WTC11 (cell line): ENCODE data around the gene CDC25B.

Source experiments
- ATF1 ChIP-seq: sonication (generic); formaldehyde crosslinking; IDR thresholded peaks from 2 replicates; pipeline ENCODE4 v1.8.1; 2023; ENCODE audit warnings: mild to moderate bottlenecking, moderate library complexity, missing genetic modification reagents
- FOXK1 ChIP-seq: sonication (generic); formaldehyde crosslinking; IDR thresholded peaks from 2 replicates; pipeline ENCODE4 v1.8.0; 2022; ENCODE audit warnings: mild to moderate bottlenecking, moderate library complexity, missing genetic modification reagents
- NR2C2 ChIP-seq: sonication (generic); formaldehyde crosslinking; IDR thresholded peaks from 2 replicates; pipeline ENCODE4 v1.8.0; 2022; ENCODE audit warnings: mild to moderate bottlenecking, missing genetic modification reagents
- RORB ChIP-seq: fragments of 250-450 bp; sonication (Bioruptor Pico); IDR thresholded peaks from 2 replicates; pipeline ENCODE4 v1.9.0; 2021; ENCODE audit warnings: mild to moderate bottlenecking
- SP1 ChIP-seq: sonication (generic); formaldehyde crosslinking; conservative IDR thresholded peaks from 2 replicates; pipeline ENCODE4 v1.8.1; 2022; ENCODE audit warnings: missing genetic modification reagents
- TF ChIP-seq, protein P1 (sequence below): sonication (generic); formaldehyde crosslinking; IDR thresholded peaks from 2 replicates; pipeline ENCODE4 v1.8.0; 2022; ENCODE audit warnings: mild to moderate bottlenecking, missing genetic modification reagents
- TF ChIP-seq, protein P2 (sequence below): fragments of 200-600 bp; IDR thresholded peaks from 2 replicates; pipeline ENCODE4 v1.8.0; 2022; ENCODE audit warnings: antibody characterized with exemption
- TF ChIP-seq, protein P3 (sequence below): sonication (generic); formaldehyde crosslinking; IDR thresholded peaks from 2 replicates; pipeline ENCODE4 v1.8.1; 2023; ENCODE audit warnings: mild to moderate bottlenecking, missing genetic modification reagents, moderate library complexity
- TF ChIP-seq, protein P4 (sequence below): sonication (generic); formaldehyde crosslinking; IDR thresholded peaks from 2 replicates; pipeline ENCODE4 v1.8.1; 2022; ENCODE audit warnings: low read depth, missing genetic modification reagents, borderline replicate concordance
- TF ChIP-seq, protein P5 (sequence below): fragments of 250-450 bp; sonication (Bioruptor Pico); IDR thresholded peaks from 2 replicates; pipeline ENCODE4 v1.9.0; 2021; ENCODE audit warnings: moderate library complexity, mild to moderate bottlenecking, inconsistent platforms, borderline replicate concordance
- TF ChIP-seq, protein P6 (sequence below): fragments of 250-450 bp; sonication (Bioruptor Pico); IDR thresholded peaks from 2 replicates; pipeline ENCODE4 v1.9.0; 2021; ENCODE audit warnings: mild to moderate bottlenecking
- TF ChIP-seq, protein P7 (sequence below): sonication (generic); formaldehyde crosslinking; IDR thresholded peaks from 2 replicates; pipeline ENCODE4 v1.8.1; 2022; ENCODE audit warnings: low read depth, mild to moderate bottlenecking, moderate library complexity, missing genetic modification reagents, borderline replicate concordance

DNA sequence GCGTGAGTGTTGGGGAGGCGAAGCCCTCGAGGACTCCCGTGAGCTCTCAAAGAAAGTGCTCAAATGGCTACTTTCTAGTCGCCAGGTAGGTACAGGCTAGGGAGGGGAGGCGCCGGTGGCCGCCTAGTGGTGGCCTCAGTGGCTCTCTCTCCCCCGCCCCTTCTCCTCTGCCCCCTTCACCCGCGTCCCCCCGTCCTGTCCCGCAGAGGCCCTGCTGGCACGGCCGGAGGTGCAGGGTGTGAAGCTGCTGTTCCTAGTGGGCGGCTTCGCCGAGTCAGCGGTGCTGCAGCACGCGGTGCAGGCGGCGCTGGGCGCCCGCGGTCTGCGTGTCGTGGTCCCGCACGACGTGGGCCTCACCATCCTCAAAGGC lies 44.8 kb upstream of the CDC25B start:
- TF ChIP-seq, protein P1, sequence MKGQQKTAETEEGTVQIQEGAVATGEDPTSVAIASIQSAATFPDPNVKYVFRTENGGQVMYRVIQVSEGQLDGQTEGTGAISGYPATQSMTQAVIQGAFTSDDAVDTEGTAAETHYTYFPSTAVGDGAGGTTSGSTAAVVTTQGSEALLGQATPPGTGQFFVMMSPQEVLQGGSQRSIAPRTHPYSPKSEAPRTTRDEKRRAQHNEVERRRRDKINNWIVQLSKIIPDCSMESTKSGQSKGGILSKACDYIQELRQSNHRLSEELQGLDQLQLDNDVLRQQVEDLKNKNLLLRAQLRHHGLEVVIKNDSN (CRISPR knock-in tag) = no peak
- TF ChIP-seq NR2C2 (CRISPR knock-in tag) = no peak
- TF ChIP-seq, protein P2, sequence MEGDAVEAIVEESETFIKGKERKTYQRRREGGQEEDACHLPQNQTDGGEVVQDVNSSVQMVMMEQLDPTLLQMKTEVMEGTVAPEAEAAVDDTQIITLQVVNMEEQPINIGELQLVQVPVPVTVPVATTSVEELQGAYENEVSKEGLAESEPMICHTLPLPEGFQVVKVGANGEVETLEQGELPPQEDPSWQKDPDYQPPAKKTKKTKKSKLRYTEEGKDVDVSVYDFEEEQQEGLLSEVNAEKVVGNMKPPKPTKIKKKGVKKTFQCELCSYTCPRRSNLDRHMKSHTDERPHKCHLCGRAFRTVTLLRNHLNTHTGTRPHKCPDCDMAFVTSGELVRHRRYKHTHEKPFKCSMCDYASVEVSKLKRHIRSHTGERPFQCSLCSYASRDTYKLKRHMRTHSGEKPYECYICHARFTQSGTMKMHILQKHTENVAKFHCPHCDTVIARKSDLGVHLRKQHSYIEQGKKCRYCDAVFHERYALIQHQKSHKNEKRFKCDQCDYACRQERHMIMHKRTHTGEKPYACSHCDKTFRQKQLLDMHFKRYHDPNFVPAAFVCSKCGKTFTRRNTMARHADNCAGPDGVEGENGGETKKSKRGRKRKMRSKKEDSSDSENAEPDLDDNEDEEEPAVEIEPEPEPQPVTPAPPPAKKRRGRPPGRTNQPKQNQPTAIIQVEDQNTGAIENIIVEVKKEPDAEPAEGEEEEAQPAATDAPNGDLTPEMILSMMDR = no peak
- TF ChIP-seq, protein P3, sequence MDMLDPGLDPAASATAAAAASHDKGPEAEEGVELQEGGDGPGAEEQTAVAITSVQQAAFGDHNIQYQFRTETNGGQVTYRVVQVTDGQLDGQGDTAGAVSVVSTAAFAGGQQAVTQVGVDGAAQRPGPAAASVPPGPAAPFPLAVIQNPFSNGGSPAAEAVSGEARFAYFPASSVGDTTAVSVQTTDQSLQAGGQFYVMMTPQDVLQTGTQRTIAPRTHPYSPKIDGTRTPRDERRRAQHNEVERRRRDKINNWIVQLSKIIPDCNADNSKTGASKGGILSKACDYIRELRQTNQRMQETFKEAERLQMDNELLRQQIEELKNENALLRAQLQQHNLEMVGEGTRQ = no peak
- TF ChIP-seq, protein P4, sequence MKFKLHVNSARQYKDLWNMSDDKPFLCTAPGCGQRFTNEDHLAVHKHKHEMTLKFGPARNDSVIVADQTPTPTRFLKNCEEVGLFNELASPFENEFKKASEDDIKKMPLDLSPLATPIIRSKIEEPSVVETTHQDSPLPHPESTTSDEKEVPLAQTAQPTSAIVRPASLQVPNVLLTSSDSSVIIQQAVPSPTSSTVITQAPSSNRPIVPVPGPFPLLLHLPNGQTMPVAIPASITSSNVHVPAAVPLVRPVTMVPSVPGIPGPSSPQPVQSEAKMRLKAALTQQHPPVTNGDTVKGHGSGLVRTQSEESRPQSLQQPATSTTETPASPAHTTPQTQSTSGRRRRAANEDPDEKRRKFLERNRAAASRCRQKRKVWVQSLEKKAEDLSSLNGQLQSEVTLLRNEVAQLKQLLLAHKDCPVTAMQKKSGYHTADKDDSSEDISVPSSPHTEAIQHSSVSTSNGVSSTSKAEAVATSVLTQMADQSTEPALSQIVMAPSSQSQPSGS (CRISPR knock-in tag) = no peak
- no peak for TF ChIP-seq ATF1 (CRISPR knock-in tag)
- TF ChIP-seq SP1 (CRISPR knock-in tag) = no peak
- no peak for TF ChIP-seq RORB
- TF ChIP-seq, protein P5, sequence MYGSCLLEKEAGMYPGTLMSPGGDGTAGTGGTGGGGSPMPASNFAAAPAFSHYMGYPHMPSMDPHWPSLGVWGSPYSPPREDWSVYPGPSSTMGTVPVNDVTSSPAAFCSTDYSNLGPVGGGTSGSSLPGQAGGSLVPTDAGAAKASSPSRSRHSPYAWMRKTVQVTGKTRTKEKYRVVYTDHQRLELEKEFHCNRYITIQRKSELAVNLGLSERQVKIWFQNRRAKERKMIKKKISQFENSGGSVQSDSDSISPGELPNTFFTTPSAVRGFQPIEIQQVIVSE (CRISPR knock-in tag) = no peak
- TF ChIP-seq, protein P6, sequence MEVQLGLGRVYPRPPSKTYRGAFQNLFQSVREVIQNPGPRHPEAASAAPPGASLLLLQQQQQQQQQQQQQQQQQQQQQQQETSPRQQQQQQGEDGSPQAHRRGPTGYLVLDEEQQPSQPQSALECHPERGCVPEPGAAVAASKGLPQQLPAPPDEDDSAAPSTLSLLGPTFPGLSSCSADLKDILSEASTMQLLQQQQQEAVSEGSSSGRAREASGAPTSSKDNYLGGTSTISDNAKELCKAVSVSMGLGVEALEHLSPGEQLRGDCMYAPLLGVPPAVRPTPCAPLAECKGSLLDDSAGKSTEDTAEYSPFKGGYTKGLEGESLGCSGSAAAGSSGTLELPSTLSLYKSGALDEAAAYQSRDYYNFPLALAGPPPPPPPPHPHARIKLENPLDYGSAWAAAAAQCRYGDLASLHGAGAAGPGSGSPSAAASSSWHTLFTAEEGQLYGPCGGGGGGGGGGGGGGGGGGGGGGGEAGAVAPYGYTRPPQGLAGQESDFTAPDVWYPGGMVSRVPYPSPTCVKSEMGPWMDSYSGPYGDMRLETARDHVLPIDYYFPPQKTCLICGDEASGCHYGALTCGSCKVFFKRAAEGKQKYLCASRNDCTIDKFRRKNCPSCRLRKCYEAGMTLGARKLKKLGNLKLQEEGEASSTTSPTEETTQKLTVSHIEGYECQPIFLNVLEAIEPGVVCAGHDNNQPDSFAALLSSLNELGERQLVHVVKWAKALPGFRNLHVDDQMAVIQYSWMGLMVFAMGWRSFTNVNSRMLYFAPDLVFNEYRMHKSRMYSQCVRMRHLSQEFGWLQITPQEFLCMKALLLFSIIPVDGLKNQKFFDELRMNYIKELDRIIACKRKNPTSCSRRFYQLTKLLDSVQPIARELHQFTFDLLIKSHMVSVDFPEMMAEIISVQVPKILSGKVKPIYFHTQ (CRISPR knock-in tag) = no peak
- TF ChIP-seq, protein P7, sequence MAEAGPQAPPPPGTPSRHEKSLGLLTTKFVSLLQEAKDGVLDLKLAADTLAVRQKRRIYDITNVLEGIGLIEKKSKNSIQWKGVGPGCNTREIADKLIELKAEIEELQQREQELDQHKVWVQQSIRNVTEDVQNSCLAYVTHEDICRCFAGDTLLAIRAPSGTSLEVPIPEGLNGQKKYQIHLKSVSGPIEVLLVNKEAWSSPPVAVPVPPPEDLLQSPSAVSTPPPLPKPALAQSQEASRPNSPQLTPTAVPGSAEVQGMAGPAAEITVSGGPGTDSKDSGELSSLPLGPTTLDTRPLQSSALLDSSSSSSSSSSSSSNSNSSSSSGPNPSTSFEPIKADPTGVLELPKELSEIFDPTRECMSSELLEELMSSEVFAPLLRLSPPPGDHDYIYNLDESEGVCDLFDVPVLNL = no peak
- no peak for TF ChIP-seq FOXK1 (CRISPR knock-in tag)
